IMR-90 (cell line): ENCODE measurements around the gene SERPINB10. TPM values are rescaled to one million over a fixed set of nuclear protein-coding genes. Genes with fewer than 3 reads are reported as not detected.

Experiments
- ATAC-seq: fragments of 200-7000 bp; cut with Tn5 transposase; 2 replicates; pipeline ENCODE4 v1.9.1; 2020; ENCODE audit warnings: low read depth, mild to moderate bottlenecking, moderate library complexity
- BruUV-seq: library from RNA; stranded (reverse); fragments of 400-500 nt; replicated peaks from 2 replicates; lab custom pipeline; 2021; lab: Mats Ljungman, UMichigan
- CTCF ChIA-PET: fragments of 300-600 bp; formaldehyde crosslinking; extraction: SDS; loops from one replicate; lab custom pipeline; 2021; ENCODE audit warnings: antibody characterized with exemption; lab: Yijun Ruan, JAX
- POLR2A ChIA-PET: fragments of 300-600 bp; sonication (Branson Sonifier 250); formaldehyde crosslinking; loops from one replicate; lab custom pipeline; 2022; ENCODE audit warnings: antibody characterized with exemption; ENCODE audit not compliant: unreplicated experiment; lab: Charles Lee
- DNase-seq: peaks from one replicate; pipeline ENCODE4 v3.0.0; 2013
- H2AFZ ChIP-seq: replicated peaks from 2 replicates; pipeline ENCODE3; 2013; ENCODE audit warnings: low read length, mild to moderate bottlenecking; ENCODE audit not compliant: poor library complexity
- H2AK5ac ChIP-seq: 2 replicates; pipeline ENCODE4 v1.6.1; 2013; ENCODE audit warnings: low read depth, low read length, inconsistent platforms
- H2AK9ac ChIP-seq: replicated peaks from 2 replicates; pipeline ENCODE3; 2013; ENCODE audit warnings: mild to moderate bottlenecking, low read depth, low read length, moderate library complexity; ENCODE audit not compliant: poor library complexity
- H2BK120ac ChIP-seq: 2 replicates; pipeline ENCODE4 v1.6.1; 2013; ENCODE audit warnings: low read depth, low read length, inconsistent platforms
- H2BK15ac ChIP-seq: 3 replicates; pipeline ENCODE4 v1.6.1; 2013; ENCODE audit warnings: low read depth, low read length, inconsistent platforms
- H2BK20ac ChIP-seq: 2 replicates; pipeline ENCODE4 v1.6.1; 2013; ENCODE audit warnings: low read depth, mild to moderate bottlenecking, inconsistent platforms, low read length, moderate library complexity
- H2BK5ac ChIP-seq: 2 replicates; pipeline ENCODE4 v1.6.1; 2013; ENCODE audit warnings: mild to moderate bottlenecking, low read depth, low read length, inconsistent platforms; ENCODE audit not compliant: poor library complexity, severe bottlenecking
- H3K14ac ChIP-seq: replicated peaks from 2 replicates; pipeline ENCODE4 v1.6.1; 2013; ENCODE audit warnings: low read depth, low read length, inconsistent platforms
- H3K18ac ChIP-seq: 2 replicates; pipeline ENCODE4 v1.6.1; 2013; ENCODE audit warnings: low read depth, low read length, control low read depth
- H3K23ac ChIP-seq: 2 replicates; pipeline ENCODE4 v1.6.1; 2013; ENCODE audit warnings: low read depth, low read length, inconsistent platforms
- H3K27ac ChIP-seq: 2 replicates; pipeline ENCODE4 v1.5.1; 2013; ENCODE audit warnings: mild to moderate bottlenecking, control low read depth, low read length; ENCODE audit not compliant: insufficient read depth
- H3K27me3 ChIP-seq: 2 replicates; pipeline ENCODE4 v1.6.1; 2013; ENCODE audit warnings: low read length; ENCODE audit not compliant: control insufficient read depth, insufficient read depth
- H3K36me3 ChIP-seq: 2 replicates; pipeline ENCODE4 v1.6.1; 2013; ENCODE audit warnings: low read length, mixed read lengths; ENCODE audit not compliant: control insufficient read depth, insufficient read depth
- H3K4ac ChIP-seq: 2 replicates; pipeline ENCODE4 v1.6.1; 2013; ENCODE audit warnings: low read depth, low read length, inconsistent platforms
- H3K4me1 ChIP-seq: 2 replicates; pipeline ENCODE4 v1.6.1; 2013; ENCODE audit warnings: low read length, mixed read lengths; ENCODE audit not compliant: control insufficient read depth, insufficient read depth
- H3K4me2 ChIP-seq: 2 replicates; pipeline ENCODE4 v1.6.1; 2013; ENCODE audit warnings: low read depth, mild to moderate bottlenecking, control low read depth, low read length, moderate library complexity
- H3K4me3 ChIP-seq: 2 replicates; pipeline ENCODE4 v1.5.1; 2013; ENCODE audit warnings: low read depth, mild to moderate bottlenecking, control low read depth, low read length, moderate library complexity; ENCODE audit not compliant: insufficient read depth
- H3K56ac ChIP-seq: 2 replicates; pipeline ENCODE4 v1.6.1; 2013; ENCODE audit warnings: low read length, inconsistent platforms; ENCODE audit not compliant: insufficient read depth; ENCODE audit errors: extremely low read depth
- H3K79me1 ChIP-seq, 2 experiments: 2 replicates each; pipeline ENCODE4 v1.6.1; 2013; ENCODE audit warnings: low read length in 2 of 2, inconsistent platforms in 1 of 2, low read depth in 1 of 2
- H3K9ac ChIP-seq: 2 replicates; pipeline ENCODE4 v1.6.1; 2013; ENCODE audit warnings: low read depth, low read length, control low read depth
- H3K9me1 ChIP-seq: 2 replicates; pipeline ENCODE4 v1.6.1; 2013; ENCODE audit warnings: low read length, inconsistent platforms; ENCODE audit not compliant: insufficient read depth
- H3K9me3 ChIP-seq: 2 replicates; pipeline ENCODE4 v1.6.1; 2013; ENCODE audit warnings: low read length; ENCODE audit not compliant: control insufficient read depth, insufficient read depth
- H4K20me1 ChIP-seq: 2 replicates; pipeline ENCODE4 v1.6.1; 2013; ENCODE audit warnings: low read length, inconsistent platforms; ENCODE audit not compliant: insufficient read depth
- H4K5ac ChIP-seq: 2 replicates; pipeline ENCODE4 v1.6.1; 2013; ENCODE audit warnings: mild to moderate bottlenecking, low read depth, low read length, control low read depth
- H4K8ac ChIP-seq, 2 experiments: 2 replicates each; pipeline ENCODE4 v1.6.1; 2013; ENCODE audit warnings: low read depth in 2 of 2, low read length in 2 of 2, control low read depth in 1 of 2, inconsistent platforms in 1 of 2
- H4K91ac ChIP-seq: 2 replicates; pipeline ENCODE4 v1.6.1; 2013; ENCODE audit warnings: low read depth, low read length, inconsistent platforms; ENCODE audit not compliant: insufficient read depth
- BHLHE40 ChIP-seq: fragments of 150-350 bp; IDR thresholded peaks from 2 replicates; pipeline ENCODE4 v1.6.1; 2016; ENCODE audit warnings: mild to moderate bottlenecking, low read depth, low read length
- CEBPB ChIP-seq: IDR thresholded peaks from 2 replicates; pipeline ENCODE4 v1.6.1; 2012; ENCODE audit warnings: low read depth, low read length, improper control_type of control experiment
- CHD1 ChIP-seq: IDR thresholded peaks from 2 replicates; pipeline ENCODE4 v1.6.1; 2012; ENCODE audit warnings: low read depth, low read length, improper control_type of control experiment
- ELK1 ChIP-seq: fragments of 150-350 bp; IDR thresholded peaks from 2 replicates; pipeline ENCODE4 v1.6.1; 2016; ENCODE audit warnings: low read depth, mild to moderate bottlenecking, low read length, moderate library complexity, borderline replicate concordance
- MAFK ChIP-seq: IDR thresholded peaks from 2 replicates; pipeline ENCODE4 v1.6.1; 2012; ENCODE audit warnings: low read depth, low read length, improper control_type of control experiment
- MAZ ChIP-seq: IDR thresholded peaks from 2 replicates; pipeline ENCODE4 v1.6.1; 2012; ENCODE audit warnings: low read depth, mild to moderate bottlenecking, low read length, improper control_type of control experiment, moderate library complexity, borderline replicate concordance
- RAD21 ChIP-seq: IDR thresholded peaks from 2 replicates; pipeline ENCODE4 v1.6.1; 2012; ENCODE audit warnings: low read length, improper control_type of control experiment
- RCOR1 ChIP-seq: IDR thresholded peaks from 2 replicates; pipeline ENCODE4 v1.6.1; 2012; ENCODE audit warnings: mild to moderate bottlenecking, low read length, improper control_type of control experiment; ENCODE audit not compliant: insufficient replicate concordance
- RFX5 ChIP-seq: IDR thresholded peaks from 2 replicates; pipeline ENCODE4 v1.8.0; 2012; ENCODE audit warnings: low read depth, mild to moderate bottlenecking, low read length, moderate library complexity
- SMC3 ChIP-seq: fragments of 150-350 bp; IDR thresholded peaks from 2 replicates; pipeline ENCODE4 v1.6.1; 2016; ENCODE audit warnings: low read depth, mild to moderate bottlenecking, antibody characterized with exemption, low read length, moderate library complexity
- USF2 ChIP-seq: fragments of 150-350 bp; IDR thresholded peaks from 2 replicates; pipeline ENCODE4 v1.6.1; 2017; ENCODE audit warnings: mild to moderate bottlenecking, antibody characterized with exemption, low read length, low read depth
- WGBS, 2 experiments: methylation state at CpG; one replicate each; pipeline versions ENCODE4 v1.1.5 to v1.1.7; 2013; ENCODE audit warnings: missing lambda C conversion rate in 2 of 2; ENCODE audit not compliant: insufficient read length in 1 of 2; ENCODE audit errors: extremely low coverage in 2 of 2; 5-methylcytosine and 5-hydroxymethylcytosine counted together
- dilution Hi-C: fragments of 300-500 bp; cut with HindIII; formaldehyde crosslinking; loops from one replicate; pipeline ENCODE4 v1.14.3; 2018; ENCODE audit warnings: low sequenced_read_pairs; ENCODE audit not compliant: unreplicated experiment
- in situ Hi-C: fragments of 300-500 bp; cut with MboI; formaldehyde crosslinking; loops from 3 replicates; pipeline ENCODE4 v1.14.3; 2019; ENCODE audit warnings: low sequenced_read_pairs, inconsistent platforms, mixed read lengths
- intact Hi-C: fragments of 100-400 bp; cut with micrococcal nuclease; formaldehyde crosslinking; loops from 2 replicates; pipeline ENCODE4 v1.10.0; 2022
- polyA plus RNA-seq, 3 experiments: library from polyadenylated mRNA; depleted of rRNA; stranded (reverse); fragments of >200 nt; gene quantifications; 2 replicates each; pipeline ENCODE4 v1.2.3, GENCODE V29; 2012; ENCODE audit warnings: low replicate concordance in 1 of 3
- total RNA-seq: library from RNA; depleted of rRNA; stranded (reverse); fragments of >200 nt; gene quantifications from 2 replicates; pipeline ENCODE4 v1.2.3, GENCODE V29; 2012

Gene SERPINB10
- total and polyA plus RNA-seq, 2 of the 4 experiments (the other 2 are of a cell fraction): not detected

GRCh38 chr18:63980896-63981460 is 73.2 kb downstream of the SERPINB10 start:
- H3K9me1 ChIP-seq: no peaks in the 10 kb centered on the region; the same call in 1 of the 2 replicates
- H2BK120ac ChIP-seq: no peak overlapping the region
- H3K4me2 ChIP-seq: no peak overlapping the region
- no peaks in the 10 kb centered on the region for H4K20me1 ChIP-seq
- peaks cover 20% of the 10 kb centered on the region for H3K36me3 ChIP-seq
- ATAC-seq: no peak
- H2BK20ac ChIP-seq: no peak overlapping the region
- H3K27ac ChIP-seq: no peak overlapping the region
- no peak overlapping the region for H4K8ac ChIP-seq
- H4K5ac ChIP-seq: no peak overlapping the region
- dilution Hi-C loops (no loop called here), intact Hi-C loops (no loop called here), in situ Hi-C loops (no loop called here)
- H3K4me1 ChIP-seq: no peaks in the 10 kb centered on the region
- no peak overlapping the region for H2BK15ac ChIP-seq
- H3K4me3 ChIP-seq: no peak overlapping the region
- H3K9ac ChIP-seq: no peak overlapping the region
- H2AFZ ChIP-seq: no peak overlapping the region
- no peak for TF ChIP-seq RCOR1
- no peak for TF ChIP-seq ELK1
- TF ChIP-seq MAFK: no peak
- no peak for TF ChIP-seq BHLHE40
- no peak for TF ChIP-seq MAZ
- TF ChIP-seq CHD1: no peak
- TF ChIP-seq CEBPB: no peak
- no peak for TF ChIP-seq USF2
- no peak for TF ChIP-seq RFX5
- no peak for TF ChIP-seq SMC3
- no peak for TF ChIP-seq RAD21
- H3K9me3 ChIP-seq: no peaks in the 10 kb centered on the region
- H3K56ac ChIP-seq: no peak overlapping the region
- H2AK9ac ChIP-seq: no peak overlapping the region
- H3K79me1 ChIP-seq: peaks cover 21 to 36% of the 10 kb centered on the region in 2 experiments
- BruUV-seq: no TSS peak
- H3K14ac ChIP-seq: no peak overlapping the region
- no peak overlapping the region for H4K91ac ChIP-seq
- no peaks in the 10 kb centered on the region for H3K27me3 ChIP-seq
- H2AK5ac ChIP-seq: no peak overlapping the region
- no peak overlapping the region for H2BK5ac ChIP-seq
- DNase-seq: no peak
- H3K18ac ChIP-seq: no peak overlapping the region
- no peak overlapping the region for H3K23ac ChIP-seq
- POLR2A ChIA-PET: no interaction called here
- 88% methylated on average over 3 of the region's 6 CpGs; no CpG with 5 or more reads in 1 of the 2 experiments for WGBS, 2 experiments
- no peak overlapping the region for H3K4ac ChIP-seq
- CTCF ChIA-PET: no interaction called here
